HEK293T (cell line): Measurements from ENCODE around the gene STEAP1.

Experiments used
- BHLHE40 ChIP-seq: fragments of 450-650 bp; IDR thresholded peaks from 2 replicates; pipeline ENCODE4 v1.6.1; 2016; ENCODE audit warnings: mild to moderate bottlenecking, moderate library complexity, borderline replicate concordance
- FOXA1 ChIP-seq: fragments of 450-650 bp; IDR thresholded peaks from 2 replicates; pipeline ENCODE4 v1.6.1; 2016; ENCODE audit warnings: mild to moderate bottlenecking
- FOXK2 ChIP-seq: fragments of 450-650 bp; IDR thresholded peaks from 2 replicates; pipeline ENCODE4 v1.6.1; 2016; ENCODE audit warnings: mild to moderate bottlenecking
- FOXM1 ChIP-seq: fragments of 450-650 bp; IDR thresholded peaks from 2 replicates; pipeline ENCODE4 v1.6.1; 2017; ENCODE audit warnings: mild to moderate bottlenecking, borderline replicate concordance
- LEF1 ChIP-seq: fragments of 450-650 bp; IDR thresholded peaks from 2 replicates; pipeline ENCODE4 v1.6.1; 2017; ENCODE audit warnings: mild to moderate bottlenecking, borderline replicate concordance
- PKNOX1 ChIP-seq: fragments of 450-650 bp; IDR thresholded peaks from 2 replicates; pipeline ENCODE4 v1.6.1; 2016
- SP1 ChIP-seq: fragments of 450-650 bp; IDR thresholded peaks from 2 replicates; pipeline ENCODE4 v1.6.1; 2017
- SUZ12 ChIP-seq: fragments of 450-650 bp; IDR thresholded peaks from 2 replicates; pipeline ENCODE4 v1.6.1; 2016; ENCODE audit warnings: mild to moderate bottlenecking
- ZNF384 ChIP-seq: fragments of 450-650 bp; IDR thresholded peaks from 2 replicates; pipeline ENCODE4 v1.6.1; 2016

- TF ChIP-seq FOXM1: no peak
- no peak for TF ChIP-seq SUZ12
- no peak for TF ChIP-seq LEF1
- no peak for TF ChIP-seq FOXK2
- TF ChIP-seq ZNF384: no peak
- no peak for TF ChIP-seq FOXA1
- TF ChIP-seq PKNOX1: no peak
- no peak for TF ChIP-seq SP1
- TF ChIP-seq BHLHE40: no peak
Measured at GRCh38 chr7:90119178-90119971, 34.9 kb upstream of the STEAP1 start.
